HG03066 (cell line): Measurements from ENCODE around the gene SUSD2.
"Not testable (repeated sequence)": the region's sequence is repeated elsewhere in the genome, so short reads cannot be mapped to it uniquely, and the experiment has no call there.

Experiments used
- ATAC-seq: cut with Tn5 transposase; IDR thresholded peaks from one replicate; pipeline ENCODE4 v1.9.1; 2021; ENCODE audit warnings: low read depth; ENCODE audit not compliant: unreplicated experiment

The SUSD2 gene

DNA sequence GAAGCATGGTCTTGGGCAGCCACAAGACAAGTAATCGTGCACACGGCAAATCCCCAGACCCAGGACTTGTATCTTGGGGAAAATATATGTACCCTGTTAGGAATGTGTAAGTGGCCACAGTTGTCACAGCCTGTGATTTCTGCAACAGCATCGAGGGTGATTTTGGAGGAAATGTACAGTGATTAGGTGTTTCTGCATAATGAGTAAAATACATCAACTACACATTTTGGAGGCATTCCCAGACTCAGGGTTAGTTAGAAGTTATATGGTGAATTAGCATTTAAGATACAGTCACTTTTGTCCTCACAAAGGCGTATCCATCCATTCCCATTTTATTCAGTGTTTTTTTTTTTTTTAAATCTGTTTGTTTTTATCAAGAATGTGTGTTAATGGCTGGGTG lies 28.4 kb downstream of the SUSD2 start:
- ATAC-seq: no peak

DNA sequence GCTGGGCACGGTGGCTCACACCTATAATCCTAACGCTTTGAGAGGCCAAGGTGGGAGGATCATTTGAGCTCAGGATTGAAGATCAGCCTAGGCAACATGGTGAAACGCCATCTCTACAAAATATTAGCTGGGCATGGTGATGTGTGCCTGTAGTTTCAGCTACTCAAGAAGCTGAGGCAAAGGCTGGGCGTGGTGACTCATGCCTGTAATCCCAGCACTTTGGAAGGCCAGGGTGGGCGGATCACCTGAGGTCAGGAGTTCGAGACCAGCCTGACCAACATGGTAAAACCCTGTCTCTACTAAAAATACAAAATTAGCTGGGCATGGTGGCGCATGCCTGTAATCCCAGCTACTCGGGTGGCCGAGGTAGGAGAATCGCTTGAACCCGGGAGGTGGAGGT lies 29.1 kb downstream of the SUSD2 start:
- not testable (repeated sequence) for ATAC-seq

DNA sequence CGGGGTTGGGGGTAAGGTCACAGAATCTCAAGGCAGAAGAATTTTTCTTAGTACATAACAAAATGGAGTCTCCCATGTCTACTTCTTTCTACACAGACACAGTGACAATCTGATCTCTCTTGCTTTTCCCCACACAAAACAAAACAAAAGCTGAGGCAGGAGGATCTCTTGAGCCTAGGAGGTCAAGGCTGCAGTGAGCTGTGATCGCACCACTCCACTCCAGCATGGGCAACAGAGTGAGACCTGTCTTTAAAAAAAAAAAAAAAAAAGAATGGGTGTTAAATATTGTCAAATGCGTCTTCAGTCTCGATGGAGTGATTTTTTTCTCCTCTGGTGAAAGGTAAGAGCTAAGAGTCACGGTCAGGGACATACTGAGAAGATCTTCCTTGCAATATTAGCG lies 30.4 kb downstream of the SUSD2 start:
- not testable (repeated sequence) for ATAC-seq

DNA sequence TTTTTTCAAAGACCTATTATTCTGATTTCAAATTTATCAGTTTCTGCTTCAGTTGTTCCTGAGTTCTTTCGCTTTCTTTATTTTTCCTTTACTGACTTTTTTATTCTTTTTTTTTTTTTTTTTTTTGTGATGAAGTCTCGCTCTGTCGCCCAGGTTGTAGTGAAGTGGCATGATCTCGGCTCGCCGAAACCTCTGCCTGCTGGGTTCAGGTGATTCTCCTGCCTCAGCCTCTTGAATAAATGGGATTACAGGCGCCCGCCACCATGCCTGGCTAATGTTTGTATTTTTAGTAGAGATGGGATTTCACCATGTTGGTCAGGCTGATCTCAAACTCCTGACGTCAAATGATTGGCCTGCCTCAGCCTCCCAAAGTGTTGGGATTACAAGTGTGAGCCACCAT lies 31.8 kb downstream of the SUSD2 start:
- ATAC-seq: not testable (repeated sequence)

DNA sequence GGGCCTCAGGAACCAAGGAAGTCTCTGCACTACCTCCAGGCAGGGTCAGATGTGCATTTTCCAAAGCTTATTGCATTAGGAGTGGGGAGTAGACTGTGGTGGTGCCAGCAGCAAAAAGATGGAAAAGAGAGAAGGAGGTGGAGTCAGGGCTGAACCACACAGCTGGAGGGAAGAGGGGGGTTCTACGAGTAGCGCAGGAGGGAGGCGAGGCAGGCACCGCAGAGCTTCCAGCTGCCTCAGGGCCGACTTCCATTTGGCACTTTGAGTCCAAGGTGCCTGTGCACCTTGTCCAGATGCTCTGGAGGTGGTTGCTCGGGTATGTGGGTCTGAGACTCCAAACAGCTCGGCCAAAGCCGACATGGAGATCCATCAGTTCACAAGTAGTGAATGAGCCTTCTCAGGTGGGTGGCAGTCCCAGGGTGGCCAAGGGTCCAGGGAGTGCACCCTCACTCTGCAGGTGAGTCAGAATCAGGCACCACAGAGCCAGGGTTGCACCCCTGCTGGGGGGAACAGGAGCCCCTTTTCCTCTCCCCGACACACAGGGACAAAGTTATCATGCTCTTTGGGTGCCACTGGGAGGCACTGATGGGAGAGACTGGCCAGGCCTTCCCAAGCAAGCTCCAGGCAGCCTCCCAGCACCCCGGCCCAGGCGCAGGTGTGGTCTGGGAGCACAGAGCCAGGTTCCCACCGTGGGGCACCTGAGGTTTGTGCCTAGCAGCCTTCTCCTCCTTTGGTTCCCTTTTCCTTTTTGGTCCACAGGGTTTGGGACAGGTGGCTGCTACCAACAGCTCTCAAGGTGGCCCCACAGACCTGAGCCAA lies 33.4 kb downstream of the SUSD2 start:
- no peak for ATAC-seq

DNA sequence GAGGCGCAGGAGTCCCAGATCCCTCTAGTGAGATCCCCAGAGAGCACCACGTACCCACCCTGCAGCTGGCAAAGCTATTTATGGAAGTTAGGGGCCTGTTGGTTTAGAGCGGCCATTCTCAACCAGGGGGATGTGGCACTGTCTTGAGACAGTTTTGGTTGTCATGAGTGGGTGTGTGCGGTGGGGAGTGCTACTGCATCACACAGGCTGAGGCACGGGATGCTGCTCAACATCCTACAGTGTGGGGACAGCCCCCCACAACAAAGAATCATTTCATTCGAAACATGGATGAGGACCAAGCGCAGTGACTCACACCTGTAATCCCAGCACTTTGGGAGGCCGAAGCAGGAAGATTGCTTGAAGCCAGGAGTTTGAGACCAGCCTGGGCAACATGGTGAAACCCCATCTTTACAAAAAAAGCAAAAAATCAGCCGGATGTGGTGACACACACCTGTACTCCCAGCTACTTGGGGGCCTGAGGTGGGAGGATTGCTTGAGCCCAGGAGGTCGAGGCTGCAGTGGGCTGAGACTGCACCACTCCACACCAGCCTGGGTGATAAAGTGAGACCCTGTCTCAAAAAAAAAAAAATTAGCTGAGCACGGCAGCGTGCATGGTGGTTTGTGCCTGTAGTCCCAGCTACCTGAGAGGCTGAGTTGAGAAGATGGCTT lies 35.4 kb downstream of the SUSD2 start:
- no peak for ATAC-seq

DNA sequence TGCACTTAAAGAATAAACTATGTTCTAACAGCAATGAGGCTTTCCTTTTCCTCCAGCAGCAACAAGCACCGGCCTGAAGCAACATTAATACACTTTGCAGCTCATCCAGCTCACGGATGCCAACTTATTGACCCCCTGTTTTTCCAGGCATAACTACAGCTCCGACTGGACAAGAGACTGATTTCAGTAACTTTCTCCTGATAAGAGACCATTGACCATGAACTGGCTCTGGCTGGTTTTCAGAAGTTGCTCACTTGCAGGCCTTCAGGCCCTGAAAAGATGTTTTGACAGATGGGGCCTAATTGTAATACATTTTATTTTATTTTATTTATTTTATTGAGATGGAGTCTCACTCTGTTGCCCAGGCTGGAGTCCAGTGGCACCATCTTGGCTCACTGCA lies 36.1 kb downstream of the SUSD2 start:
- no peak for ATAC-seq

DNA sequence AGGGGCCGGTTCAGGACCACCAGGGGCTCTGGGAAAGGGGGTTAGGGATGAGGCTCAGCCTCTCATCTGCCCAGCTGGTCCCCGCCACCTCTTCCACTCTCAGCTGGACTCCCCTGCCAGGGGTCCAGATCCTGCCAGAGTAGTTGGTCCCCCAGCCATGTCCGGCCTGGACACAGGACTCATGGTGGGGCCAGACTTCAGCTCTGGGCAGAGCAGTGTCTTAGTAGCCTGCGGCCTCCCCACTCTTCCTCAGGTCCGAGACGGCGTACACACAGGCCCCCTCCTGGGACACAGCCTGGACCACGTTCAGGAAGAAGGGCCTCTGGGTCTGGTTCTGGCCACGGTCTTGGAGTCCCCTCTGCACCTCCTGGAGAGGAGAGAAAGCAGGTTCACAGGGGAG lies 38.5 kb downstream of the SUSD2 start:
- no peak for ATAC-seq

DNA sequence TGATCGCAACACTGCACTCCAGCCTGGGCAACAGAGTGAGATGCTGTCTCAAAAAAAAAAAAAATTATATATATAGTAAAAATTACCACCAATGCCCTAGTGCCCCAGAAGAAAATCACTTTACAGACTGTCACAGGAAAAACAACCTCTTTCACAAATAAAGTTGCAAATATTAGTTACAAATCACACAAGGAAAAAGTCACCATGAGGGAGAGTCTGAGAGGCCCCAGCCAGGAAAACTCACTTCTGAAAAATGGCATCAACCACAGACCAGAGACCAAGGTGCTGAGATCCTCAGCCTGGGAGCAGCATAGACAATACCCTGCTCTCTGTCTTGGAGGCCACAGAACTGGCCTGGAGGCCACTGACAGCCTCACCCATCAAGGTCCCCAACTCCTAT lies 43.2 kb downstream of the SUSD2 start:
- ATAC-seq: no peak

DNA sequence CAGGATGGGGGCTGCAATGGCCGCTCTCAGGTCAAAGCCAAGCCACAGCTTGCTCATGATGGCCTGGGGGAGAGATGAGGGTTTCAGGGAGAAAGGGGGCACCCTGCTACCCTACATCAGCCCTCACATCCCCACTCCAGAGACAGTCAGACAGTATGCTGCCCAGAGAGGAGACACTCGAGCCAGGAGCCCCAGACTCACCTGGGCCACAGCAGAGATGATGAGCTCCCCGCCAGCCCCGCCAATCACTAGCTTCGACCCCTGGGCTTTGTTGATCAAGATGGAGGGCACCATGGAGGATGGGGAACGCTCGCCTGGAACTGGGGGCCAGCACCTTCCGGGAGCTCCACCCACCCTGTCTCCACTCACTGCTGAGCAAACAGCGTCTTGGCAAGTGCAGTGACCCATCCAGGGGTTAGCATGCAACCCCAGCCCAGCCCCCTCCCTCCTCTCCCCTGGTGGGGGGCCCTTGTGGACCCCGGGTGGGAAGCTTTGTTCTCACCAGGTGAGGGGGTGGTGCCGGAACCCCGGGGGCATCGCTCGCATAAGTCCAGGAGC lies 43.8 kb downstream of the SUSD2 start:
- no peak for ATAC-seq

DNA sequence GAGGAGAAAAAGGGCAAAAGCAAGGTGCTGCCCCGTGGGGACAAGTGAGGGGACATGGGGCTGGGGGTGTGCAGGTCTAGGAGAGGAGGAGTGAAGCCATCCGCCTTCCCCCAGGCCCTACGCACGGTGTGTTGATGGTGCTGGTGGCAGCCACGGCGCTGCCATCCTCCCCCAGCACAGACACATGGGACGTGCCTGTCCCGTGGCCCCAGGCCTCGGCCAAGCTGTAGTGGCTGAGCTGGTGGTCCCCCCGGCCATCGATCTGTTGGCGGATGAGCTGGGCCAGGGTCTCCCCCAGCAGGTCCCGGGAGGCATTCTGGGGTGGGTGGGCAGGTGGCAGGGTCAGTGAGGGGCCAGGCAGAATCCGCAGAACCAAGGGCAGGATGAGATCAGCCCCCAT lies 44.7 kb downstream of the SUSD2 start:
- no peak for ATAC-seq

DNA sequence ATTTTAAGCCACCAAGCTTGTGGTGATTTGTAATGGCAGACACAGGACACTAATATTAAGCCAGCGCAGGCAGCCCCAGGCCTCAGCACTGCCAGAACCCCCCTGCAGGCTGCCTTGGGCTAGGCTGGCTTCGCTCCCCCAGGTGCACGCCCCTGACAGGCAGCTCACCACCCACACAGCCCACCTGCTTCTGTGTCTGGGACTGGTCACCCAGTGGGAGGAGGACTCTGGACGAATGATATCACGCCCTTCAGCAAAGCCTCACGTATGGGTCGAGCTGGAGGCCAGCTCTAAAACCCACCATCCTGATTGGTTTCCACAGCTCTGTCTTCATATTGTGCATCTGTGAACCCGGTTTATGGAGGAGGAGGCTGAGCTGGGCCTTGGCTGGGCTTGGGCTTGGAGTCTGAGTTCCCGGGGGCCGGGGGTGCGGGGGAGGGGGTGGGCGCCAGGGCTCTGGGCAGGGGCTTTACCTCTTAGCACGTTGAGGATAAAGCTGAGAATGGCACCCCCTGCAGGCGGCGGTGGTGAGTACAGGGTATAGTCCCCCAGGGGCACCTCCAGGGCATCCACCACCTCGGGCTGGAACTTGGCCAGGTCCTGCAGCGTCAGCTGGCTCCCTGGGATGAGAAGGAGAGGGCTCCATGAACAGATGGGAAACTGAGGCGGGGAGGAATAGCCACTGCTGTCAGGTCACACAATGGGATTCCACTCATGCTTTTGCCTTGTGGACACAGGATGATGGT lies 49.8 kb downstream of the SUSD2 start:
- no peak for ATAC-seq

DNA sequence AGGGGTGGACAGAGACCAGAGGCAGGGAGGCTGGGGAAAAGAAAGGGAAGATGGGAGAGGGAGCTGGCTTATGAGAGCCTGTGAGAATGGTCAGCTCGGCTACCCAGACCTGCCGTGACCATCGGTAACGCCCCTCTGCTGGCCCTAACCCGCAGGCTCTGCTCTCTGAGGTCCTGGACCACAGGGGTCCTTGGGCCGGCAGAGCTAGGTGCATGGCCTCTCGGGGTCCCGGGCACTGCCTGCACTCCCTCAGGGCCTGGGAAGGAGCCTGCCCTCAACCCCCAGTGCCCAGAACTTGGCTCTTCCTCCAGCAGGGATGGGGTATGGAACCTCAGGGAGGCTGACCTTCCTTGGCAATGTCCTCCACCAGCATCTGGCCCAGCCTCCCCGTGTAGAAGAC lies 50.4 kb downstream of the SUSD2 start:
- no peak for ATAC-seq

DNA sequence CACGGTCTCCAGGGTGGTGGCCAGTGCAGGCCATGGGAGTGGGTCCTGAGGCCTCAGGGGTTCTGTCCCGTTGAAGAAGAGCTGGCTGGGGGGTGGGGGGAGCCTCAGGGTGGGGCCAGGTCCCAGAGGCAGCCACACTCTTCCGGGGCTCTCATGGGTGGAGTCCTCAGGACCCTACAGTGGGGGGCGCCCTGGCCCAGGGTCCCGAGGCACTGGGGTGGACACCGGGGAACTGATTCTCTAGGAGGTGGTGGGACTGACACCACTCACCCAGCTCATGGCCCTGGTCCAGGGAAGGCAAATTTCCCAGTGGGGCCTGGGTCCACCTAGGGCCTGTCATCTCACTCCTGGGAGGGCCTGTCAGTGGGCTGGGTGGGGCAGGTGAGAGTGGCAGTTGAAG lies 50.8 kb downstream of the SUSD2 start:
- ATAC-seq: no peak

DNA sequence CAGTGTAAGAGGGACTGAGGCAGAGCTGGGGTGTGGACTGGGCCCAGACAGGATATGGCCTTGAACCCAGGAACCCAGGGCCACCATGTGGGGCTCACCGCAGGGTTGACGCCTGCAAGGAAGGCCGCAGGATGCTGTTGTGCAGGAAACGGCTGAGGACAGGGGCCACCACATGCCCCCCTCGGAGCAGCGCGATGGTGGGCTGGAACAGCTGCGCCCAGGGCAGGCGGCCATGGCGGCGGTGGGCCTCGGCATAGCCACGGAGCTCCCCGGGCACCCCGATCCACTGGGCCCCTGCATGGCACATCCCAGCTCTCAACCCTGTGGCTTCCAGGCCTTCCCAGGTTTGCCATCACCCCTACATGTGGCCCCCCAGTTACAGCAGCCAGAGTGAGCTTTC lies 51.4 kb downstream of the SUSD2 start:
- no peak for ATAC-seq

DNA sequence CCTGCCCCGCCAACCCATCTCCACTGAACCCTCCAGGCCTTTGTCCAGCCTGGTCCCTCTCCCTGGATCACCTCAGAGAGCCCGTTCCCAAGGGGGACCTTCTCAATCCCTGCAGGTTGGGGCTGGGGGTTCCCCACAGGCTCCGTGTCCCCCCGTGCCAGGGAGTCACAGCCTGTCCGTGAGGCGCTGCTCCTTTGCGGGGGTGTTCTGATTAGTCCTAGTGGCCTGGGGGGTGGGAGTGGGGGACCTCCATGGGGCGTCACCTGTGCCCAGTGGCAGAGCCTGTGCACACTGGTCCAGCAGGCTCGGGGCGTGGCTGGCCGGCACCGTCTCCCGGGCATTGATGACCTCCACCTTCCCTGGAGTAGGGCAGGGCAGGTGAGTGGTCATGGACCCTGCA lies 51.9 kb downstream of the SUSD2 start:
- ATAC-seq: no peak

DNA sequence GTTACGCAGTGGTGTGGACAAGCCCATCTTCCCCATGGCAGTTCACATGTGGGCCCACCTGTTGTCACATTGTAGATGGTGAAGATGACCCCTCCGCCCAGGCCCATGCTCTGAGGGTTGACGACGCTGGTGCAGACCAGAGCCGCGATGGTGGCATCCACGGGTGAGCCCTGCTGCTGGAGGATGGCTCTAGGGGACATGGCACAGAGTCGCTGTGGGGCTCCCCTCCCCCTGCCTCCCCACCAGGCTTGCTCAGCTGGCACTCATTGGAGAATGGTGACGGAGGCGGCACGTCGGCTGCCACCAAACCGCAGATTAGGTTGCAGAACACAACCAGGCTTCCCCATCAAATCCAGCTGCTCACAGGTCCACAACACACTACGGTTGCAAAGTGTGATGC lies 52.5 kb downstream of the SUSD2 start:
- ATAC-seq: no peak

DNA sequence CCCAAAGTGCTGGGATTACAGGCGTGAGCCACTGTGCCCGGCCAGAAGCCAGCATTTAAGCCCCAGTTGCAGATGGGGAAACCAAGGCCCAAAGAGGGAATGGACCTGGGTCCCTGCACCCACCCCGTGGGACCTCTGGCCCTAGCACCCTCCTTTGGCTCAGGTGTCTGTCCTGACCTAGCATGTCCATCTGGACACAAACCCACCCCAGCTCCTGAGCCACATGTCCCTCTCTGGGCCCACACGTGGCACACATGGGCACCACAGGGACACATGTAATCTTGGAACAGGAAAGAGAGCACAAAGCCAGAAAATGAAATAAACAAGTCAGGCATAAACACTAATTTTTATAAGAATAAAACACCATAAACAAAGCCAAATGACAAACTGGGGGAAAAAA lies 54.0 kb downstream of the SUSD2 start:
- ATAC-seq: no peak

DNA sequence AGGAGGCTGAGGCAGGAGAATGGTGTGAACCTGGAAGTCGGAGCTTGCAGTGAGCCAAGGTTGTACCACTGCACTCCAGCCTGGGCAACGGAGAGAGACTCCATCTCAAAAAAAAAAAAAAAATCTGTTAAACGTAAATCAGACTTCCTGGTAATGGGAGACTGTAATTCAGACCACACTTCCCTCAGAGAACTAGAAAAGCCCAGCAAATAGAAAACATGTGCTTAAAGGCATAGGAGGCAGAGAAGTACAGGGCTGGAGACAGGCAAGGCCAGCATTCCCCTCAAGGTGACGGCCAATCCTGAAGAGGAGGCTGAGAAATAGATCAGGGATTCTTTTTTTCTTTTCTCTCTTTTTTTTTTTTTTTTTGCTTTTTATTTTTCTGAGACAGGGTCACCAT lies 55.4 kb downstream of the SUSD2 start:
- no peak for ATAC-seq

DNA sequence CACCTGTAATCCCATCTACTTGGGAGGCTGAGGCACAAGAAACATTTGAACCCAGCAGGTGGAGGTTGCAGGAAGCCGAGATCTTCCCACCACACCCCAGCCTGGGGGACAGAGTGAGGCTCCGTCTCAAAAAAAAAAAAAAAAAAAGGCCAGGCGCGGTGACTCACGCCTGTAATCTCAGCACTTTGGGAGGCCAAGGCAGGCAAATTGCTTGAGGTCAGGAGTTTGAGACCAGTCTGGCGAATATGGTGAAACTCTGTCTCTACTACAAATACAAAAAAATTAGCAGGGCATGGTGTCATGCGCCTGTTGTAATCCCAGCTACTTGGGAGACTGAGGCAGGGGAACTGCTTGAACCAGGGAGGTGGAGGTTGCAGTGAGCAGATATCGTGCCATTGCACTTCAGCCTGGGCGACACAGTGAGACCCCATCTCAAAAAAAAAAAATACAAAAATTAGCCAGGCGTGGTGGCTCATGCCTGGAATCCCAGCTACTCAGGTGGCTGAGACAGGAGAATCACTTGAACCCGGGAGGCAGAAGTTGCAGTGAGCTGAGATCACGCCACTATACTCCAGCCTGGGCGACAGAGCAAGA lies 56.9 kb downstream of the SUSD2 start:
- not testable (repeated sequence) for ATAC-seq
